Endothelial cell of umbilical vein (primary cell): ENCODE results near the gene SLCO2A1. TPM values are rescaled to one million over a fixed set of nuclear protein-coding genes. Genes with fewer than 3 reads are reported as not detected.

Experiments used
- BruUV-seq: library from RNA; stranded (reverse); fragments of 400-500 nt; replicated peaks from 2 replicates; lab custom pipeline; 2021; lab: Mats Ljungman, UMichigan
- CTCF ChIA-PET: fragments of 300-600, 350-600 bp; sonication (Branson Sonifier 250); formaldehyde crosslinking; loops from one replicate; lab custom pipeline; 2021; ENCODE audit warnings: antibody characterized with exemption, inconsistent platforms; lab: Charles Lee
- POLR2A ChIA-PET: fragments of 300-600, 350-600 bp; sonication (Branson Sonifier 250); formaldehyde crosslinking; loops from one replicate; lab custom pipeline; 2021; ENCODE audit warnings: antibody characterized with exemption, inconsistent platforms; lab: Charles Lee
- DNase-seq: peaks from one replicate; pipeline ENCODE4 v3.0.0-alpha.2; 2011; ENCODE audit warnings: low read depth, low spot score
- FAIRE-seq: peaks from 2 replicates; lab custom pipeline; 2011; peaks lifted over from hg19 to GRCh38; lab: Jason Lieb, UNC
- H2AFZ ChIP-seq: 2 replicates; pipeline ENCODE4 v1.6.0; 2012; ENCODE audit warnings: low read depth, low read length, control low read depth, inconsistent platforms
- H3K27ac ChIP-seq: 2 replicates; pipeline ENCODE4 v1.5.1; 2011; ENCODE audit warnings: low read depth, mild to moderate bottlenecking, control low read depth, low read length, moderate library complexity; ENCODE audit not compliant: insufficient read depth
- H3K27me3 ChIP-seq, 2 experiments: 2 replicates each; pipeline versions ENCODE4 v1.6.0 to v1.6.1; 2011; ENCODE audit warnings: low read length in 2 of 2, mixed read lengths in 1 of 2; ENCODE audit not compliant: control insufficient read depth in 2 of 2, insufficient read depth in 2 of 2
- H3K36me3 ChIP-seq, 2 experiments: 2 replicates in 1 of 2; 3 replicates in 1 of 2; pipeline ENCODE4 v1.5.1; 2011; ENCODE audit warnings: low read length in 2 of 2, mild to moderate bottlenecking in 1 of 2, moderate library complexity in 1 of 2; ENCODE audit not compliant: control insufficient read depth in 2 of 2, insufficient read depth in 2 of 2; ENCODE audit errors: extremely low read depth in 1 of 2
- H3K4me1 ChIP-seq: 3 replicates; pipeline ENCODE4 v1.5.1; 2011; ENCODE audit warnings: mild to moderate bottlenecking, low read length; ENCODE audit not compliant: control insufficient read depth, insufficient read depth; ENCODE audit errors: extremely low read depth
- H3K4me2 ChIP-seq: 2 replicates; pipeline ENCODE4 v1.6.1; 2011; ENCODE audit warnings: low read length, control low read depth, mixed read lengths; ENCODE audit not compliant: insufficient read depth
- H3K4me3 ChIP-seq, 3 experiments: fragments of 200-600 bp in 1 of 3; sonication (generic), shearing (Covaris generic) in 1 of 3; replicated peaks in 1 of 3; 2 replicates each; pipeline ENCODE4 v1.5.1; 2011 to 2016; ENCODE audit warnings: control low read depth in 3 of 3, low read length in 3 of 3, mild to moderate bottlenecking in 2 of 3, inconsistent platforms in 1 of 3, low read depth in 1 of 3, moderate library complexity in 1 of 3; ENCODE audit not compliant: insufficient read depth in 1 of 3
- H3K79me2 ChIP-seq: 2 replicates; pipeline ENCODE4 v1.6.0; 2012; ENCODE audit warnings: low read length, inconsistent platforms; ENCODE audit not compliant: control insufficient read depth, insufficient read depth
- H3K9ac ChIP-seq: replicated peaks from 2 replicates; pipeline ENCODE3; 2011; ENCODE audit warnings: low read length, control low read depth; ENCODE audit not compliant: insufficient read depth; ENCODE audit errors: extremely low read depth
- H3K9me1 ChIP-seq: replicated peaks from 3 replicates; pipeline ENCODE4 v1.6.0; 2011; ENCODE audit warnings: mild to moderate bottlenecking, low read length; ENCODE audit not compliant: control insufficient read depth, insufficient read depth; ENCODE audit errors: extremely low read depth
- H3K9me3 ChIP-seq: replicated peaks from 2 replicates; pipeline ENCODE4 v1.5.1; 2012; ENCODE audit warnings: low read length, inconsistent platforms; ENCODE audit not compliant: control insufficient read depth, insufficient read depth
- H4K20me1 ChIP-seq: replicated peaks from 2 replicates; pipeline ENCODE3; 2011; ENCODE audit warnings: mild to moderate bottlenecking, low read length; ENCODE audit not compliant: control insufficient read depth, insufficient read depth; ENCODE audit errors: extremely low read depth
- EZH2 ChIP-seq: IDR thresholded peaks from 2 replicates; pipeline ENCODE4 v1.6.1; 2012; ENCODE audit warnings: borderline replicate concordance, low read depth, mild to moderate bottlenecking, moderate library complexity, low read length, inconsistent platforms; ENCODE audit not compliant: severe bottlenecking
- FOS ChIP-seq: IDR thresholded peaks from 2 replicates; pipeline ENCODE4 v1.6.1; 2011; ENCODE audit warnings: mild to moderate bottlenecking, low read length, moderate library complexity, borderline replicate concordance; ENCODE audit not compliant: insufficient read depth
- GATA2 ChIP-seq: IDR thresholded peaks from 2 replicates; pipeline ENCODE4 v1.7.0; 2011; ENCODE audit warnings: low read depth, mild to moderate bottlenecking, moderate library complexity, mixed read lengths, low read length; ENCODE audit not compliant: insufficient read length, insufficient read depth
- JUN ChIP-seq: IDR thresholded peaks from 2 replicates; pipeline ENCODE4 v1.6.1; 2011; ENCODE audit warnings: borderline replicate concordance, low read depth; ENCODE audit not compliant: insufficient read length, insufficient read depth
- MYC ChIP-seq: IDR thresholded peaks from one replicate; pipeline ENCODE4 v1.6.1; 2011; ENCODE audit warnings: mild to moderate bottlenecking, low read depth, low read length
- POLR2A ChIP-seq: IDR thresholded peaks from 2 replicates; pipeline ENCODE4 v1.6.1; 2012; ENCODE audit warnings: low read depth, mild to moderate bottlenecking, control low read depth, low read length
- POLR2AphosphoS5 ChIP-seq: IDR thresholded peaks from 2 replicates; pipeline ENCODE4 v1.6.1; 2012; ENCODE audit warnings: low read depth, mild to moderate bottlenecking, control low read depth, low read length, moderate library complexity; ENCODE audit not compliant: insufficient read depth
- dilution Hi-C: fragments of 300-500 bp; cut with MboI; formaldehyde crosslinking; loops from one replicate; pipeline ENCODE4 v1.15.0; 2019; ENCODE audit warnings: low sequenced_read_pairs; ENCODE audit not compliant: extremely low pct_ligation_motif_present
- intact Hi-C: fragments of 100-400 bp; cut with micrococcal nuclease; formaldehyde crosslinking; loops from one replicate; pipeline ENCODE4 v1.10.0; 2022
- polyA plus RNA-seq, 4 experiments: library from polyadenylated mRNA; depleted of rRNA in 3 of 4; stranded (reverse) in 3 of 4; unstranded in 1 of 4; fragments of >200 nt; gene quantifications; 2 replicates each; pipeline versions ENCODE4 v1.2.1 to v1.2.3, GENCODE V29; 2011 to 2012; ENCODE audit warnings: missing spikeins in 1 of 4
- total RNA-seq: library from RNA; stranded (reverse); gene quantifications from 2 replicates; pipeline ENCODE4 v1.2.3, GENCODE V29; 2021
- TF ChIP-seq, protein P1 (sequence below), 2 donors: IDR thresholded peaks; 1 replicate in 1 of 2; 2 replicates in 1 of 2; pipeline ENCODE4 v1.5.1; 2011; ENCODE audit warnings: low read length in 2 of 2, mild to moderate bottlenecking in 2 of 2, moderate library complexity in 2 of 2, control low read depth in 1 of 2, inconsistent platforms in 1 of 2, low read depth in 1 of 2; ENCODE audit not compliant: insufficient read depth in 1 of 2; ENCODE audit errors: extremely low read depth in 1 of 2
- TF ChIP-seq, protein P2 (sequence below): IDR thresholded peaks from 2 replicates; pipeline ENCODE4 v1.6.1; 2011; ENCODE audit not compliant: insufficient read depth, insufficient read length

Gene SLCO2A1
- total and polyA plus RNA-seq, 2 donors (not counting 3 experiments of a cell fraction or from before 2014, with no cell fraction given) = 1.4 to 11.9 TPM

DNA sequence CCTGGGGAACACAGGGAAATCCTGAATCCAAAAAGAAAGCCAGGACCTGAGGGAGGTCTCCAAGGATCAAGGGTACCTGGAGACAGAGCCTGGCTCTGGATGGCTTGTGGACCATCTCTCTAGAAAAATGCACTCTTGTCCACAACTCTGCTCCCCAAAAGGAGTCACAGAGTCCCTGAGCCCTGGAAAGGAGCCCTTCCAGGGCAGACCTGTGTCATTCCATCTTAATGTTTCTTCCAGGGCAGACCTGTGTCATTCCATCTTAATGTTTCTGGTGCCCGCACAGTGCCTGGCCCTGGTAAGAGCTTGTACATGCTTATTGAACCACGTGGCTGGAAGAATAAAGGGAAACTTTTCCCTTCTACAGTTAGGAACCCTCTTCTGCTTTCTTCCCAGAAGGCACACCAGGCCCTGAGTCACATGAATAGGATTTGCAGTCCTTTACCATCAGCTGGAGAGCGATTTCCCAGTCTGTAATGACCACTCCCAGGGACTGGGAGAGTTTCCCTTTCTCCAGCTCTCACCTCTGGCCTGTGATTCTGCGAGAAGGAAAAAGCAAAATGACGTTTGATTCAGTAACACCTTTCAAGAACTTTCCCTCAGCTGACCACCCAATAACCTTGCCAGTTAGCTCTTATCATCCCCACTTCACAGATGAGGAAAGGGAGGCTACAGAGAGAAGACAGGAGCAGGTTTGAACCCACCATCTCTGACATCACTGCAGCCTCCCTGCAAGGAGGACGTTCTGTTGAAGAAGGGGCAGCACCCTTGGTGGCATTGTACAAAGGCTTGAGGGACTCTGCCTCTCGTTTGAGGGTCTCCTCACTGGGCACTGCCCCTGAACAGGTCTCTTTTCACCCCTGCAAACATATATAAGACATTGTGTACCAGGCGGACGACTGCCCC is 35.8 kb upstream of the SLCO2A1 start:
- POLR2A ChIA-PET = no interaction called here
- TF ChIP-seq FOS (no peak), POLR2AphosphoS5 (no peak), POLR2A (no peak), JUN (no peak), MYC (no peak), EZH2 (no peak), GATA2 (no peak)
- TF ChIP-seq, protein P1, sequence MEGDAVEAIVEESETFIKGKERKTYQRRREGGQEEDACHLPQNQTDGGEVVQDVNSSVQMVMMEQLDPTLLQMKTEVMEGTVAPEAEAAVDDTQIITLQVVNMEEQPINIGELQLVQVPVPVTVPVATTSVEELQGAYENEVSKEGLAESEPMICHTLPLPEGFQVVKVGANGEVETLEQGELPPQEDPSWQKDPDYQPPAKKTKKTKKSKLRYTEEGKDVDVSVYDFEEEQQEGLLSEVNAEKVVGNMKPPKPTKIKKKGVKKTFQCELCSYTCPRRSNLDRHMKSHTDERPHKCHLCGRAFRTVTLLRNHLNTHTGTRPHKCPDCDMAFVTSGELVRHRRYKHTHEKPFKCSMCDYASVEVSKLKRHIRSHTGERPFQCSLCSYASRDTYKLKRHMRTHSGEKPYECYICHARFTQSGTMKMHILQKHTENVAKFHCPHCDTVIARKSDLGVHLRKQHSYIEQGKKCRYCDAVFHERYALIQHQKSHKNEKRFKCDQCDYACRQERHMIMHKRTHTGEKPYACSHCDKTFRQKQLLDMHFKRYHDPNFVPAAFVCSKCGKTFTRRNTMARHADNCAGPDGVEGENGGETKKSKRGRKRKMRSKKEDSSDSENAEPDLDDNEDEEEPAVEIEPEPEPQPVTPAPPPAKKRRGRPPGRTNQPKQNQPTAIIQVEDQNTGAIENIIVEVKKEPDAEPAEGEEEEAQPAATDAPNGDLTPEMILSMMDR (IDR thresholded peaks at IDR 0.05; ENCODE audit: extremely low read depth in 1 of 2, insufficient read depth in 1 of 2, low read depth in 1 of 2, low read length in 2 of 2) = no peak
- TF ChIP-seq, protein P2, sequence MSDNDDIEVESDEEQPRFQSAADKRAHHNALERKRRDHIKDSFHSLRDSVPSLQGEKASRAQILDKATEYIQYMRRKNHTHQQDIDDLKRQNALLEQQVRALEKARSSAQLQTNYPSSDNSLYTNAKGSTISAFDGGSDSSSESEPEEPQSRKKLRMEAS = no peak
- FAIRE-seq = no peak
- CTCF ChIA-PET = interaction anchor here (1.1 to 1.3 kb wide), 2 partner anchors 9 to 146 kb away, joined by 3 read pairs; no protein-coding TSS in a partner anchor
- Histone ChIP-seq H3K4me1 (peaks cover 28% of the 10 kb centered on the region), H3K9ac (no peak overlapping the region), H3K4me2 (no peak overlapping the region), H3K79me2 (no peaks in the 10 kb centered on the region), H3K27ac (no peak overlapping the region), H3K9me3 (no peaks in the 10 kb centered on the region), H2AFZ (no peak overlapping the region), H3K4me3 (no peak overlapping the region), H3K9me1 (no peaks in the 10 kb centered on the region), H3K36me3 (no peaks in the 10 kb centered on the region), H4K20me1 (no peaks in the 10 kb centered on the region), H3K27me3 (no peaks in the 10 kb centered on the region)
- intact Hi-C loops = no loop called here
- dilution Hi-C loops = no loop called here
- no TSS peak for BruUV-seq
- no peak for DNase-seq
